Transverse colon (tissue), 4 donors: ENCODE measurements around the gene BMERB1.

Experiments
- CTCF ChIP-seq, 5 experiments: fragments of 200-600 bp in 3 of 5; fragments of 450-650 bp in 2 of 5; sonication (generic) in 3 of 5; IDR thresholded peaks; 1 replicate in 2 of 5; 2 replicates in 3 of 5; pipeline ENCODE4 v1.5.1; 2016 to 2017; ENCODE audit warnings: antibody characterized with exemption in 5 of 5, inconsistent platforms in 3 of 5, mild to moderate bottlenecking in 2 of 5, moderate library complexity in 1 of 5
- POLR2AphosphoS5 ChIP-seq, 3 donors: sonication (generic); formaldehyde crosslinking; IDR thresholded peaks; one replicate each; pipeline ENCODE4 v1.6.1; 2016; ENCODE audit warnings: antibody characterized with exemption in 3 of 3

DNA sequence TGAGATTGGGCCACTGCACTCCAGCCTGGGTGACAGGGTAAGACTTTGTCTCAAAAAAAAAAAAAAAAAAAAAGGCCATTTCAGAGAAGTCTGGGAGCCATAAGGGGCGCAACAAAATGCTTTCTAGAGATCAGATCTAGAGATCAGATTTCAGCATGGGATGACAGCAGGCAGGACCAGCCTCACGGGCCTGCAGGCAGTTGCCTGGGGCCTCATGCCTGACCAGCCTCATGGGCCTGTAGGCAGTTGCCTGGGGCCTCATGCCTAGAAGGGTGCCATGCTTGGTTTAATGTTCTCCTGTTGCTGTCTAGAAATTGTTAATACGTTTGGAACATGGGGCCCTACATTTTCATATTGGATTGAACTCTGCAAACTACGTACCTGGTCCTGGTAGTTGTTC, 149.1 kb downstream of the BMERB1 start:
- TF ChIP-seq POLR2AphosphoS5 (IDR thresholded peaks at IDR 0.05), result no peak
- no peak for TF ChIP-seq CTCF (IDR thresholded peaks at IDR 0.05)
